ENCODE data around the gene MS4A4E.

The MS4A4E gene

DNA sequence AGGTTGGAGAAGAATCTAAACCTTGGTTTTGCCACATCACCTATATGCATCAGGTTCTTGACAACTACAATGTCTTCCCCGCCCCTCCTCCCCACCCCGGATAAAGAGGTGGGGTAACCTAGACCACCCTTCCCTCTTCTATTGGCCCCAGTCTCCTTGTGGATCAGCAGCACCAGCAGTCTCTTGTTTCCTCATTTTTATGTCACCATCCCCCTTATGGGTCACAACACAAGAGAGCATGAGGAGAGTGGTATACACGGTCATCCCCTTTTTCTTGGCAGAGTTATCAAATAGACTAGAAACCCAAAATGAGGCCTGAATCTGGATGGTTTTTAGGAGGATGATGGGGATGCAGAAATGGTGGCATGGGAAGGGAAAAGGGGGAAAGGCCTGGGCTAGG is 1.2 kb downstream of the MS4A4E start:
- Histone ChIP-seq H3K36me3 (no peaks in the 10 kb centered on the region), H4K20me1 (no peaks in the 10 kb centered on the region), H3K4me2 (peak overlapping the region in 3 of 11 experiments; percentile 59 to 92 (median 80); a peak in 5 of 22 replicates), H3K9ac (no peak overlapping the region), H3K27ac (peak overlapping the region in 3 of 11 experiments; percentile 21 to 58 (median 32); a peak in 4 of 22 replicates), H3K9me3 (replicated peaks in 1 of 11) (peaks cover 0 to 6% (median 0%) of the 10 kb centered on the region in 11 experiments; a peak in 4 of 22 replicates), H3K27me3 (no peaks in the 10 kb centered on the region; a peak in 1 of 22 replicates), H3K4me1 (peaks cover 0 to 39% (median 0%) of the 10 kb centered on the region in 10 experiments; a peak in 7 of 20 replicates), H3K4me3 (peak overlapping the region in 3 of 10 experiments; percentile 6 to 35 (median 23); a peak in 1 of 20 replicates)
- no peak for TF ChIP-seq Cebpa-rat (IDR thresholded peaks at IDR 0.05)

DNA sequence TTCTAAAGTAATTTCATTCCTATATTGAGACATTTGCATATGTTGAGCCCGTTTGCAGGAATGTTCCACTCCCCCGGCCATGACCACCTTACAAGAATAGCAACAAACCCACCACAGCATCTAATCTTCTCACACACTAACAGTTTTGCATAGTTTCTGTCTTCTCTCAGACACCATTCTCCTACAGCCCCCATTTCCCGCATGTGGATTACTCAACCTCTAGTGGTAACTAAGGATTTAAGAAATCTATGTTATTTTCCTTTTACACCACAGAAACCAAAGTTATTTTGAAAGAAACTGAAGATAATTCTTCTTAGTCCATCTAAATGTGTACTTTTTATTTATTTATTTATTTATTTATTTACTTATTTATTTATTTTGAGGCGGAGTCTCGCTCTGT is 2.3 kb downstream of the MS4A4E start:
- no peak overlapping the region for H3K27ac ChIP-seq
- H3K27me3 ChIP-seq, result no peaks in the 10 kb centered on the region; a peak in 1 of 22 replicates
- H3K4me3 ChIP-seq, result no peak overlapping the region
- TF ChIP-seq Cebpa-rat (IDR thresholded peaks at IDR 0.05), result no peak
- no peaks in the 10 kb centered on the region for H4K20me1 ChIP-seq
- no peaks in the 10 kb centered on the region for H3K36me3 ChIP-seq
- peaks cover 0 to 39% (median 0%) of the 10 kb centered on the region in 10 experiments; a peak in 7 of 20 replicates for H3K4me1 ChIP-seq
- peaks cover 0 to 6% (median 0%) of the 10 kb centered on the region in 11 experiments; a peak in 4 of 22 replicates for H3K9me3 ChIP-seq (replicated peaks in 1 of 11)
- no peak overlapping the region for H3K9ac ChIP-seq
- peak overlapping the region in 2 of 11 experiments; percentile 80 to 92; a peak in 2 of 22 replicates for H3K4me2 ChIP-seq

DNA sequence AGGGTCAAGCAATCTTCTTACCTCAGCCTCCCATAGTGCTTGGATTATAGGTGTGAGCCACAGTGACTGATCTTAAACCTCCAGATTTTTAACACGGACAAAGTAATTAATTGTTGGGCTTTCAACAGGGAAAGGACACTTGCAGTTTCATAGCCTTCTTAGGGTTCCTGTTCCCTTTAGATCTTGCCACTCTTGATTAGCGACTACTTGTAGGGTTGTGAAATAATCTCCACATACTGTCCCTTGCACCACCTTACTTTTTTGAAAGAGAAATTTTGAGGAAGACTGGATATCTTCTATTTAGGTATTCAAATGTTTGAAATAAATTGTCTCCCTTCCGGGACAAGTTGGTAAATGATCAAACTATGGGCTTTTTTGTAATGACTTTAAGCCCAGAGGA is 7.6 kb downstream of the MS4A4E start:
- no peaks in the 10 kb centered on the region for H3K36me3 ChIP-seq
- peaks cover 0 to 20% (median 0%) of the 10 kb centered on the region in 10 experiments; a peak in 6 of 20 replicates for H3K4me1 ChIP-seq
- no peak overlapping the region for H3K4me3 ChIP-seq
- H3K9ac ChIP-seq, result no peak overlapping the region
- H3K27me3 ChIP-seq, result no peaks in the 10 kb centered on the region
- H3K4me2 ChIP-seq, result peak overlapping the region in 1 of 11 experiments; percentile 16; a peak in 1 of 22 replicates
- H4K20me1 ChIP-seq, result no peaks in the 10 kb centered on the region
- no peaks in the 10 kb centered on the region for H3K9me3 ChIP-seq (replicated peaks in 1 of 11)
- TF ChIP-seq Cebpa-rat (IDR thresholded peaks at IDR 0.05), result no peak
- H3K27ac ChIP-seq, result no peak overlapping the region

DNA sequence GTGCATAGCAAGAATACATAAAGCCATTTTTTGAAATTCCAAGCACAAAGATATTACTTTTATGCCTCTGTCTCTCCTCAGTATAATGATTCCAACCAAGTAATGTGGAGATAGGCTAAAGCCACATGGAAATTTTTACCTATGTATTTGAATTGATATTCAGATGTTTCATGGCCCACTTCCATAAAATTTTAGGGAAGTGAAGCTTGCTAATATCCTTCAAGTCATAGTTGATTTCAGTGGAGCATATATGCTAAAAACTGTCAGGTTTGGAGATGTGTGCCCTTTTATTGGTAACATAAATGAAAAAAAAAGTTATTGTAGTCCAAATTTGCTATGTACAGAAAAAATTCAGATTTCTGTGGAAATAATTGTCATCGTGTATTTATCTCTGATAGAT is 12.3 kb downstream of the MS4A4E start:
- no peaks in the 10 kb centered on the region for H3K9me3 ChIP-seq (replicated peaks in 1 of 11)
- H3K9ac ChIP-seq, result no peak overlapping the region
- H3K4me2 ChIP-seq, result peak overlapping the region in 2 of 11 experiments; percentile 66 to 73; a peak in 4 of 22 replicates
- no peaks in the 10 kb centered on the region for H3K27me3 ChIP-seq
- H3K36me3 ChIP-seq, result peaks cover 0 to 13% (median 0%) of the 10 kb centered on the region in 11 experiments; a peak in 2 of 22 replicates
- H3K4me3 ChIP-seq, result no peak overlapping the region
- TF ChIP-seq Cebpa-rat (IDR thresholded peaks at IDR 0.05), result no peak
- peaks cover 0 to 38% (median 0%) of the 10 kb centered on the region in 10 experiments; a peak in 6 of 20 replicates for H3K4me1 ChIP-seq
- no peak overlapping the region for H3K27ac ChIP-seq
- no peaks in the 10 kb centered on the region for H4K20me1 ChIP-seq

DNA sequence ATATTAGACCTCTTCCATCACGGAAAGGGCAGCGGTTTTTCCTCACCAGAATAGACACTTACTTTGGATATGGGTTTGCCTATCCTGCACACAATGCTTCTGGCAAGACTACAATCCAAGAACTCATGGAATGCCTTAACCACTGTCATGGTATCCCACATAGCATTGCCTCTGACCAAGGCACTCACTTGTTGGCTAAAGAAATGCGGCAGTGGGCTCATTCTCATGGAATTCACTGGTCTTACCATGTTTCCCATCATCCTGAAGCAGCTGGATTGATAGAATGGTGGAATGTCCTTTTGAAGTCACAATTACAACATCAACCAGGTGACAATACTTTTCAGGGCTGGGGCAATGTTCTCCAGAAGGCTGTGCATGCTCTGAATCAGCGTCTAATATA is 20.8 kb downstream of the MS4A4E start:
- Histone ChIP-seq H3K9me3 (replicated peaks in 1 of 11) (peaks cover 0 to 13% (median 0%) of the 10 kb centered on the region in 11 experiments; a peak in 2 of 22 replicates), H3K36me3 (peaks cover 0 to 7% (median 0%) of the 10 kb centered on the region in 11 experiments; a peak in 1 of 22 replicates), H3K9ac (no peak overlapping the region), H3K4me3 (no peak overlapping the region), H3K27me3 (no peaks in the 10 kb centered on the region), H3K27ac (no peak overlapping the region), H3K4me2 (peak overlapping the region in 2 of 11 experiments; percentile 15 to 55; a peak in 3 of 22 replicates), H3K4me1 (peaks cover 0 to 34% (median 0%) of the 10 kb centered on the region in 10 experiments; a peak in 4 of 20 replicates), H4K20me1 (no peaks in the 10 kb centered on the region)
- TF ChIP-seq Cebpa-rat (IDR thresholded peaks at IDR 0.05), result no peak

DNA sequence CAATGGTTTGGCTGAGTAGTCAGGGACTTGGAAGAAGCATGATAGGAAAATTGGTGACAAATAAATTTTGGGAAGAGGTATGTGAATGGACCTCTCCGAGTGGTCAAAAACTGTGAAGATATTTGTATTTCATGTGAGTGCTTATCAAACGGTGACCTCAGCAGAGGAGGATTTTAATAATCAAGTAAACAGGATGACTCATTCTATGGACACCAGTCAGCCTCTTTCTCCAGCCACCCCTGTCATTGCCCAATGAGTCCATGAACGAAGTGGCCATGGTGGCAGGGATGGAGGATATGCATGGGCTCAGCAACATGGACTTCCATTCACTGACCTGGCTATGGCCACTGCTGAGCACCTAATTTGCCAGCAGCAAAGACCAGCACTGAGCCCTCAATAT is 21.2 kb downstream of the MS4A4E start:
- no peaks in the 10 kb centered on the region for H3K27me3 ChIP-seq
- no peaks in the 10 kb centered on the region for H4K20me1 ChIP-seq
- H3K4me1 ChIP-seq, result peaks cover 0 to 34% (median 0%) of the 10 kb centered on the region in 10 experiments; a peak in 4 of 20 replicates
- no peak overlapping the region for H3K9ac ChIP-seq
- H3K4me3 ChIP-seq, result no peak overlapping the region
- H3K27ac ChIP-seq, result no peak overlapping the region
- TF ChIP-seq Cebpa-rat (IDR thresholded peaks at IDR 0.05), result no peak
- peaks cover 0 to 13% (median 0%) of the 10 kb centered on the region in 11 experiments; a peak in 2 of 22 replicates for H3K9me3 ChIP-seq (replicated peaks in 1 of 11)
- H3K4me2 ChIP-seq, result peak overlapping the region in 2 of 11 experiments; percentile 15 to 55; a peak in 3 of 22 replicates
- peaks cover 0 to 7% (median 0%) of the 10 kb centered on the region in 11 experiments; a peak in 1 of 22 replicates for H3K36me3 ChIP-seq

DNA sequence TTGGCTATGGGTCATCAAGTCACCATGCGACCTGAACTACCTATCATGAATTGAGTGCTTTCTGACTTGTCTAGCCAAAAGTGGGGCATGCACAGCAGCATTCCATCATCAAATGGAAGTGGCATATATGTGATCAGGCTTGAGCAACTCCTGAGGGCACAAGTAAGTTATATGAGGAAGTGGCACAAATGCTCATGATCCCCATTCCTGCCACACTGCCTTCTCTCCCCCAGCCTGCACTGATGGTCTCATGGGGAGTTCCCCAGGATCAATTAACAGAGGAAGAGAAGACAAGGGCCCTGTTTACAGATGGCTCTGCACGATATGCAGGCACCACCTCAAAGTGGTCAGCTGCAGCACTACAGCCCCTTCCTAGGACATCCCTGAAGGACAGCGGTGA is 21.8 kb downstream of the MS4A4E start:
- H4K20me1 ChIP-seq, result no peaks in the 10 kb centered on the region
- H3K9me3 ChIP-seq (replicated peaks in 1 of 11), result peaks cover 0 to 13% (median 0%) of the 10 kb centered on the region in 11 experiments; a peak in 2 of 22 replicates
- no peaks in the 10 kb centered on the region for H3K27me3 ChIP-seq
- H3K4me2 ChIP-seq, result peak overlapping the region in 2 of 11 experiments; percentile 15 to 55; a peak in 4 of 22 replicates
- no peak overlapping the region for H3K4me3 ChIP-seq
- H3K4me1 ChIP-seq, result peaks cover 0 to 29% (median 0%) of the 10 kb centered on the region in 10 experiments; a peak in 4 of 20 replicates
- TF ChIP-seq Cebpa-rat (IDR thresholded peaks at IDR 0.05), result no peak
- peaks cover 0 to 7% (median 0%) of the 10 kb centered on the region in 11 experiments; a peak in 1 of 22 replicates for H3K36me3 ChIP-seq
- H3K9ac ChIP-seq, result no peak overlapping the region
- H3K27ac ChIP-seq, result no peak overlapping the region

DNA sequence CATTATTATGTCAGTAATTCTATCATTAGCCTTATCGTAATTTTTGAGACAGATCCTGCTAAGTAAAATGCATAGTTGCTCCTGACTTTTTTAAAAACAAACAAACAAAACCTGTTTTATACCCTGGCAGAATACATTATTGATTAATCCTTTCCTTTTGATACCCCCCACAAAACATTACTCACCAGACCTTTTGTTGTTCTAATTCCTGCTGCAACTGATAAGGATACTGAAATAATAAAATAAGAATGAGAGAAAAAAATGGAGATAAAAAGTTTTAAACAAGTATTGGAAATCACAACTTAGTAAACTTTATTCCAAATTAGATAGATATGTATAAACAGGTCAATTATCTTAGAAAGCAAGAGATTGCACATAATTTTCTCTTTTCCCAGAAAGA is 28.6 kb downstream of the MS4A4E start:
- H3K27me3 ChIP-seq, result no peaks in the 10 kb centered on the region
- no peak overlapping the region for H3K27ac ChIP-seq
- H3K4me2 ChIP-seq, result no peak overlapping the region
- H3K9ac ChIP-seq, result no peak overlapping the region
- H3K4me1 ChIP-seq, result no peaks in the 10 kb centered on the region
- TF ChIP-seq Cebpa-rat (IDR thresholded peaks at IDR 0.05), result no peak
- no peak overlapping the region for H3K4me3 ChIP-seq
- no peaks in the 10 kb centered on the region for H4K20me1 ChIP-seq
- H3K36me3 ChIP-seq, result no peaks in the 10 kb centered on the region
- H3K9me3 ChIP-seq (replicated peaks in 1 of 11), result no peaks in the 10 kb centered on the region

DNA sequence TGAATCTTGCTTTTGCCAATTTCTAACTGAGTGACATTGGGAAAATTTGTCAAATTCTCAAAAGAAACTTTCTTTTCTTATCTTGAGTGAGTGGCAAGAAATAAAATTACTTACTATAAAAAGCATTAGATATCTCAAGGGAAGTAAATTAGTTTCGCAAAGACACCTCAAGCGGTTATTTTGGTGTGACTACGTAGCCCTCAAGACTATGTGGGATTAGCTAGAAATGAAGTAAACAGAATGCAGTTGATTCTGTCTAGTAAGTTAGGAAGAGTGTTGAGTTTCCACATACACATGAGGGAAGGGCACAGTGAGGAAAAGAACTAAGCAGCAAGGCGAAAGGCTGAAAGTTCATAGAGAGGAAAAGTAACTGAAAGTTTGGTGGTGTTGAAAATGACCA is 31.7 kb downstream of the MS4A4E start:
- Histone ChIP-seq H3K9ac (no peak overlapping the region), H3K4me3 (no peak overlapping the region), H3K36me3 (peaks cover 0 to 6% (median 0%) of the 10 kb centered on the region in 11 experiments; a peak in 3 of 22 replicates), H3K4me1 (peaks cover 0 to under 1% (median 0%) of the 10 kb centered on the region in 10 experiments; a peak in 1 of 20 replicates), H3K4me2 (no peak overlapping the region; a peak in 1 of 22 replicates), H3K27ac (no peak overlapping the region), H3K27me3 (no peaks in the 10 kb centered on the region), H4K20me1 (no peaks in the 10 kb centered on the region), H3K9me3 (replicated peaks in 1 of 11) (0 out of 22 replicates have a peak, but pooled peaks cover 0 to 7% (median 0%) of the 10 kb centered on the region in 11 experiments)
- TF ChIP-seq Cebpa-rat (IDR thresholded peaks at IDR 0.05), result no peak

Measured in BLaER1 treated with 17β-estradiol and CSF1 and Interleukin-3, amounts not matched to agents 10 nM and 100 nM (cell line).